GM19395 (cell line): ENCODE results near the gene OR7G3.

Experiments
- ATAC-seq: cut with Tn5 transposase; IDR thresholded peaks from one replicate; pipeline ENCODE4 v1.9.1; 2021; ENCODE audit warnings: mild to moderate bottlenecking, moderate library complexity; ENCODE audit not compliant: unreplicated experiment

OR7G3 gene

DNA sequence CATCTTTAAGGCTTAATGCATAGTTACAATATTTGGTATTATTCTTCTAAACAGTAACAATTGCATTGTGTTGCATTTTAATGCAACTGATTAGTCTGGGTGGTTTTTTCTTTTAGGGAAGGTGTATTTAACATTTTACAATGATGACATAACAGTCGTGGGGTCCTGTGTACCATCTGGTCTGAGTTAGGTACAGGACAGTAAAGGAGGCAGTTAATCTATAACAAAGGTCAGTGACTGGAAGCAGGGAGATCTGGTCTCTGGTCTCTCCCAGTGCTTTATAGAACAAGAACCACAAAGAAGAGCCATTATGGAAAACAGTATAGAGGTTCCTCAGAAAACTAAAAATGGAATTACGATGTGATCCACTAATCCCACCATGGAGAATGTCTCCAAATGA lies 16.8 kb downstream of the OR7G3 start:
- no peak for ATAC-seq

DNA sequence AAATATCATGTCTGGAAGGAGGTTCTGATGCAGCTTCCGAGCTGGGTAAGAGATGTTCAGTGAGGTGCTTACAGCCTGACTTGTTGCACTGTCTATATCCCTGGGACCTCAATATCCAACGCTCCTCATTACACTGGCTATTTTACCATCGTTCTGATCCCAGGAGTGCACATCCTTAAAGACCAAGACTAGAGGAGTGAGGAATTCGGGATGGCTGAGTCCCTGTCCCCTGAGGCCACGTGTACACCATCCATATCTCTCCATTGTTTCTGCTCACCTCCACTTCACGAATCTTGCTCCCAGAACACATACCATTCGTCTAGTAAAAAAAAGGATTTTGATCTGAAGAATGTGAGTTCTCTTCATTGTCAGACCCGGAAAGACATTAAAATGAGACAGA lies 19.4 kb downstream of the OR7G3 start, which contains the start of gene OR7G2:
TSS of gene OR7G2 (minus strand) at position 101 of the 400 bp plus-strand sequence. CDS start 4,232 bp downstream, outside the sequence.
- ATAC-seq, result no peak

GRCh38 chr19:9086761-9087160 lies 40.0 kb downstream of the OR7G3 start, which contains the start of gene OR1M1:
OR1M1 (plus strand) TSS chr19:9087061; CDS start chr19:9093245, 6,184 bp downstream.
- ATAC-seq, result no peak

DNA sequence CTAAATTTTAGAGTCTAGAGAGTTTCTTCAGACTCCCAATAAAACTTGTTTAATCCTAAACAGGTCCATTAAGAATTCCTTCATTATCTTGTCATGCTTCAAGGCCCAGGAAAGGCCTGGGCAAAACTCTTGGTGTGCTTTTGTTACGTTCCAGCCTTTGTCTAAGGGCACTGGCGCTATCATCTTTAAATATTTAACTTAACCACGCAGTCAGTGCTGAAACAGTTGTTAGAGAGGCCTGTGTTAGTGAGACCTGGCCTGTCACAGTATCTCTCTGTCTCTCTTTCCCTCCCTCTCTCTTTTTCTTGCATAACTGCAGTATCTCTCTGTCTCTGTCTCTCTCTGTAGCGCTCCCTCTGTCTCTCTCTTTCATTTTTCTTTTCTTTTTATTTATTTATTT lies 48.1 kb downstream of the OR7G3 start:
- no peak for ATAC-seq

DNA sequence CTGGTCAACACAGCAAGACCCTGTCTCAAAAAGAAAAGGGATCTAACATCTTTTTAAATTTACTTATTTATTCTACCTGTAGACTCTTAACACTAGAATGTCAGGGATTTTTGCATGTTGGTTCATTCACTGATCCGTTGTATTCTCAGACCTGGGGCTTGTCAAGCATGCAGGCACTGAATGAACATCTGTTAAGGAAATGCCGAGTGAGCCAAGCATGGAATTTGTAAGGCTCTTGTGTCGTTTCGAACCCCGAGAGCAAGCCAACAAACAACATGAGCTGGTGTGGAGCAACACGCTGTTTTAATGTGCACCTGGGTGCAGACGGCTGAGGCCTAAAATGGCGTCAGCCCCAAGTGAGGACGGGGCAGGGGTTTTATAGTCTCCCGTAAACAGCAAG lies 49.8 kb downstream of the OR7G3 start:
- no peak for ATAC-seq
